Stimulated activated CD4-positive, alpha-beta T cell treated with anti-CD3 and anti-CD28 coated beads, Interleukin-12 subunit alpha, Interleukin-12 subunit beta, amount 100 ng/mL, for 48 hours (primary cell): ENCODE results near the gene SF3A1.
"Not testable (repeated sequence)": the region's sequence is repeated elsewhere in the genome, so short reads cannot be mapped to it uniquely, and the experiment has no call there.

ENCODE experiments used
- DNase-seq, 3 donors: peaks; one replicate each; pipeline ENCODE4 v3.0.0-alpha.2; 2020; ENCODE audit warnings: low read depth in 2 of 3, low spot score in 1 of 3

The SF3A1 gene, protein sequence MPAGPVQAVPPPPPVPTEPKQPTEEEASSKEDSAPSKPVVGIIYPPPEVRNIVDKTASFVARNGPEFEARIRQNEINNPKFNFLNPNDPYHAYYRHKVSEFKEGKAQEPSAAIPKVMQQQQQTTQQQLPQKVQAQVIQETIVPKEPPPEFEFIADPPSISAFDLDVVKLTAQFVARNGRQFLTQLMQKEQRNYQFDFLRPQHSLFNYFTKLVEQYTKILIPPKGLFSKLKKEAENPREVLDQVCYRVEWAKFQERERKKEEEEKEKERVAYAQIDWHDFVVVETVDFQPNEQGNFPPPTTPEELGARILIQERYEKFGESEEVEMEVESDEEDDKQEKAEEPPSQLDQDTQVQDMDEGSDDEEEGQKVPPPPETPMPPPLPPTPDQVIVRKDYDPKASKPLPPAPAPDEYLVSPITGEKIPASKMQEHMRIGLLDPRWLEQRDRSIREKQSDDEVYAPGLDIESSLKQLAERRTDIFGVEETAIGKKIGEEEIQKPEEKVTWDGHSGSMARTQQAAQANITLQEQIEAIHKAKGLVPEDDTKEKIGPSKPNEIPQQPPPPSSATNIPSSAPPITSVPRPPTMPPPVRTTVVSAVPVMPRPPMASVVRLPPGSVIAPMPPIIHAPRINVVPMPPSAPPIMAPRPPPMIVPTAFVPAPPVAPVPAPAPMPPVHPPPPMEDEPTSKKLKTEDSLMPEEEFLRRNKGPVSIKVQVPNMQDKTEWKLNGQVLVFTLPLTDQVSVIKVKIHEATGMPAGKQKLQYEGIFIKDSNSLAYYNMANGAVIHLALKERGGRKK

DNA sequence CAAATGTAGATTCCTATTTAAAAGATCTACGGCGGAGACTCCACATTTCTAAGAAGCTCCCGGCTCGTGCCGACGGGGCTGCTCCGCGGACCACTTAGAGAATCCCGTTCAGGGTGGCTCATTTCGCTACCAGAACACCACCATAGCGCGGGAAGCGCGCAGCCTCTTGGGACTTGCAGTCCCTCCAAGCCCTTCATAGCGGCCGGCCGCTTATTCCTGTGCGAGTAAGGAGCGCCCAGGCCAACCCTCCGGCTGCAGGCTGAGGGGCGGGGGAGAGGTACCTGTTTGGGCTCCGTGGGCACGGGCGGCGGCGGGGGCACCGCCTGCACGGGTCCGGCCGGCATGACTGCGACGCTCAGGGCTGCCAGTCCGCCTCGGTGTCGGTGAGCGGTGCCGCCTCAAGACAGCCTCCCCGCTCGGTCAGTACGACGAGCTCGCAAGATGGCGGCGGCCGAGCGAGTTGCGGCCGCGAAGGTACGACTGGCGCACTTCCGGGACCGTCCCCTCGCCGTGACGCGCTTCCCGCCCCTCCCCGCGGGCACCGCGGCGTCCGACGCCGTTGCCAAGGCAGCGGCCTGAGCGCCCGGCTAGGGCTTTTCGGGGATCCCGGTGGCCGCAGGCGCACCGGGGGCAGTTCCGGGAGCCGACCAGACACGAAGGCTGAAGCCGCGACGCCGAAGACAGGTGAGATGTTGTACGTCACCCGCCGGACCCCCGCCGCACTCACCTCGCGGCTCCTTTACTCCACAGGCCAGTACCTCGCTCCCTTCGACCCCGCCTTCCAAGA, at the start of gene SF3A1, which contains the start of gene CCDC157:
SF3A1 (minus strand) TSS at position 446 of the 787 bp plus-strand sequence; CDS start at position 344, 102 bp downstream.
CCDC157 (plus strand) TSS at position 559 of the 787 bp plus-strand sequence. CDS start 8,994 bp downstream, outside the sequence.
- DNase-seq: peak; percentile 75 to 86 (median 82)

DNA sequence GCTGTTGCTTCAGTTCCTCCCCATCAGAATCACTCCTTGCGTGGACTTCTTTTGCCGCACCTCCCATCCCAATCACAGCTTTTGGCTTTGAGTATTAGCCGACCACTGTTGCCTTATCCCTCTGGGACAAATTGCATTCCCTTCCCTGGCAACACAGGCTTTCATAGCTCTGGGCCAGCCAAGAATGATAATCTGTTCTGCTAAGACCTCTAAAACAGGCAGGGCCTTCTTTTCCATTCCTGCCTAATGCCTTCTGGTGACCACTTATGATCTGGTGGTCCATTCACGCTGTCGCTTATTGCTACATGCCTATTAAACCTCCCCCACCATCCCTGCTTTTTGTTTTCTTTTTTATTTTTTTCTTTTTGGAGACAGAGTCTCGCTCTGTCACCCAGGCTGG, 49.7 kb upstream of the SF3A1 start:
- no peak for DNase-seq

DNA sequence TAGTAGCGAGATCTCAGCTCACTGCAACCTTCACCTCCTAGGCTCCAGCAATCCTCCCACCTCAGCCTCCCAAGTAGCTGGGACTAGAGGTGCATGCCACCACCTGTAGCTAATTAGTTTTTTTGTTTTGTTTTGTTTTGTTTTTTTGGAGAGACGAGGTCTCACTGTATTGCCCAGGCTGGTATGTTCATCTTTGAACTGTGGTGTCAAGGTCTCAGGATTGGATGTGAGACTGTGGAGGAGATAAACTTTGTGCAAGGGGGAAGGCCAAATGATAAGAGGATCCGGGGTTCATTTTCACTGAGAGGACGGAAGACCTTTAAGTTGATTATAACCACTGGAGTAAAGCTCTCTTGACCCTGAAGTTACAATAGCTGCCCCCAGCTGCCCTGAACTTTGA, 49.0 kb upstream of the SF3A1 start:
- DNase-seq: no peak

DNA sequence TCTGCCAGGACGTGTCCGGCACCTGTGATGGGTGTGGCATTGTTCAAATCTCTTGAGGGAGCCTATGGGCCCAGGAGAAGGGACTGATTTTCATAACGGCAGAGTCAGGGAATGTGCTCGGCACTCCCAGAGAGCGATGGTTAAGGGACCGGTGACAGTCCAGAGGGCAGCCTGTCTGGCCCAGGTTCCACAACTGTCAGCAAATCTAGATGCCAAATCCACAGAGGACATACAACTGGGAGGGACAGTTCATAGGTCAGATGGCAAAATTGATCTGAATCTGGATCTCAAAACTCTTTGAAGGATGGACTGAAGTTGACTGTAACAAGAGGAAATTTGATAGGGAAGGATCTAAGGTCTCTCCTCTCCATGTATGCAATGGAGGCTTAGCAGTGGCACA, 47.6 kb upstream of the SF3A1 start:
- no peak for DNase-seq

GRCh38 chr22:30402766-30403104, 46.0 kb upstream of the SF3A1 start:
- not testable (repeated sequence) for DNase-seq

DNA sequence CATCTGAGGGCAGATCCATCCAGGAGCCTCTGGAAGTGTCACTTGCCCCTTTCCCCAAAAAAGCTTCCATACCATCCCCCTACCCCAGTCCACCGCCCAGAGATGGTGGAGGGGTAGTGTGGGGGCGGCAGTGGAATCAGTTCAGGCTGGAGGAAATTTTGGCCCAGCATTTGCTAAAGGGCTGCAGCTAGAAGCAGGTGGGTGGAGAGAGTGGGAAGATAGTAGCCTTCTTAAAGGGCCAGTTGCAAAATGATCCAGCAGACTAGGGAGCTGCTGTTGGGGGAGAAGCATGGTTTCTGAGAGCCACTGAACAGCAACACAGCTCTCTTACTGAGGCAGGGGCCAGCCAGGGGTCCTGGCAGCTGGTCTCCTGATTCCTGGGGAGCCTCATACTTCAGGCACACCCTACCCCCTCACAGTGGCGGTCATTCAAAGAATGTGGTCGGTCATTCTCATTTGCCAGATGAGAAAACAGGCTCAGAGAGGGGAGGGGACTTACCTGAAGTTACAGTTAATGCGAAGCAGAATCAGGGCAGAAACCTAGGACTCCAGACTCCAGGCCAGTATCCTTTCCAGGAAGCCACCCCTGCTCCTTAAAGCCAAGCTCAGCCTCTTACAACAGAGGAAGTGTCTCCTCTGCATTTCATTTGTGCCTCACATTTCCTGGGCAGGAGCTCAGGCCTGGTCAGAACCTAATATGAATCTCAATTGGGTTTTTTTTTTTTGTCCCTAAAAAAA, 45.5 kb upstream of the SF3A1 start:
- DNase-seq: no peak

DNA sequence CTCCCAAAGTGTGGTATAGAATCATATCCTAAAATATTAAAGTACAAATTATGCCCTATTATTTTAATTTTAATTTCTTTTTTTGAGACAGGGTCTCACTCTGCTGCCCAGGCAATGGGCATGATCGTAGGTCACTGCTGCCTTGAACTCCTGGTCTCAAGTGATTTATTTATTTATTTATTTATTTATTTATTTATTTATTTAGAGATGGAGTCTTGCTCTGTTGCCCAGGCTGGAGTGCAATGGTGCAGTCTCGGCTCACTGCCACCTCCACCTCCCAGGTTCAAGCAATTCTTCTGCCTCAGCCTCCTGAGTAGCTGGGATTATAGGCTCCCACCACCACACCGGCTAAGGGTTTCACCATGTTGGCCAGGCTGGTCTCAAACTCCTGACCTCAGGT, 44.3 kb upstream of the SF3A1 start:
- not testable (repeated sequence) for DNase-seq

- no peak for DNase-seq
Observed at GRCh38 chr22:30400159-30400558, 43.5 kb upstream of the SF3A1 start.

GRCh38 chr22:30399718-30400117, 43.0 kb upstream of the SF3A1 start:
- no peak for DNase-seq

GRCh38 chr22:30398685-30399680, 42.3 kb upstream of the SF3A1 start:
- DNase-seq: no peak

DNA sequence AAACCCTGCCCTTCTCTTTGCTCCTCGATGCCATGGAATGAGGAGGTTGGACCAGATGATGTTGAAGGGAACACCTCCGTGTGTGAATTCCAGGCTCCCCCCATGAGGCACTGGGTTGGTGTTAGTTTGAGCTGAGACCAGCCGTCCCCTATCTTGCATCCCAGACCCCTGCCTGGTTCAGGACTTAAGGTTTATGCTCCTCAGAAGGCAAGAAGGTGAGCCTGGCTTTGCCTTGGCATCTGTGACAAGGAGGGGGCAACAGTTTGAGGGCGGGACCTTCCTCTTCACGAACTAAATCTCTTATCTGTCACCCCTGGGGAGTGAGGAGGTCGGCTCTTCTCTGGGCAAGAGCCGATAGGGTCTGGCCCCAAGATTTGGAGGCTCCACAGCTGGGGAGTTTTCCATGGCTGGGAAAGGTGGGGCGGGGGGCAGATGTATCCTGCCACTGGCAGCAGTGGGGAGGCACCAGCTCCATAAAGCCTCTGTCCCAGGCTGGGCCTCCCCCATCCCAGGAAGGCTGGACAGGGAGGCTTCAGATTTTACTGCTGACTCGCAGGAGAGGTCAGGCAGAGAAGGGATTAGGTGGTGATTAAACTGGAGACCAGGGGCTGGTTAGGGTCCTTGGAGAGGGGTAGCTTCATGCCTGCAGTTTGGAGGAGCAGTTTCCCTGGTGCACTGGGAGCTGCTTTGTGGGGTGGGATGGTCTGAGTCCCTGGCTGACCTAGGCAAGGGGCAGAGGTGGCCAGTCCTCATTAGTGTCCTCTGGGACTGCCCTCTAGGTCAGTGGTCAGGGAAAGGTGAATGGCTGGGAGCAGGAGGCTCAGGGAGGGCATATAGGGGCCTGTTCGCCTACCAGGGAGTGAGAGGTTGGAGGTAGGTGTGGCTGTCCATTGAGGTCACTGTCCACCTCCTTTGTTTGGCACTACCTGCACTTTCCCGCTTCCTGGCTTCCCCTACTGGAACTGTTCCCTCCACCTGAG, 41.3 kb upstream of the SF3A1 start:
- no peak for DNase-seq

DNA sequence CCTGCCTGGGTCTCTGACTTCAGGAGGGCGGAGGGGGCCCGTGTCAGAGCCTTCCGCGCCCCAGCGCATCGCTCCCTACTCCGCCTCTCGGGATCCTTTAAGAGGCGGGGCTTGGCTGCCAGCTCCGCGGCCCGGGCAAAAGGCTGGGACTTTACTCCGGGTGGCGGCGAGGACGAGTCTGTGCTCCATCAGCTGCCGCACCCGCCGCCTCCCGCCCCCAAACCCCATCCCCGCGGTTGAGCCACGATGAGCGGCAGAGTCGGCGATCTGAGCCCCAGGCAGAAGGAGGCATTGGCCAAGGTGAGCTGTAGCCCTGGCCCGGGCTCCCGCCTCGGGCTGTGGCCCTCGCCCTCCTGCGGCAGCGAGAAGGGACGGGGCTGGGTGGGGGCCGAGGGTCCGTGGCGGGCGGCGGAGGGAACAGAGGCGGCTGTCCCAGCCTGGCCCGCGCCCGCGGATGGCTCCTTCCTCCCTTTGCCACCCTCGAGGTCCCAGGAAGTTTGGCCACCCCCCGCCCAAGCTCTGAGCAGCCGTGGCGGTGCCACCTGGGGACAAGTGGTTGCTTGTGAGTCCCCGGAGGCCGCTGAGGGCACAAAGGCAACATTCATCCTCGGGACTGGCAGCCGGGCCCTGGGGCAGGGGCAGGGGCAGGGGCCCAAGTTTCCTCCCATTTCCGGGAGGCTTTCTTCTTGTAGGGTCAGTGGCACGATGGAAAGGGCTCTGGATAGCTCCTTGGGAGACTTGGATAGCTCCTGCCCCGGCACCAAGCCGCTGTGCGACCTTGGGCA, 40.4 kb upstream of the SF3A1 start, which contains the start of gene SEC14L2:
SEC14L2 (plus strand) TSS at position 148 of the 785 bp plus-strand sequence; CDS start at position 247, 99 bp downstream.
- DNase-seq: peak; percentile 39 to 62 (median 53)

GRCh38 chr22:30393885-30394284, 37.2 kb upstream of the SF3A1 start:
- DNase-seq: no peak

DNA sequence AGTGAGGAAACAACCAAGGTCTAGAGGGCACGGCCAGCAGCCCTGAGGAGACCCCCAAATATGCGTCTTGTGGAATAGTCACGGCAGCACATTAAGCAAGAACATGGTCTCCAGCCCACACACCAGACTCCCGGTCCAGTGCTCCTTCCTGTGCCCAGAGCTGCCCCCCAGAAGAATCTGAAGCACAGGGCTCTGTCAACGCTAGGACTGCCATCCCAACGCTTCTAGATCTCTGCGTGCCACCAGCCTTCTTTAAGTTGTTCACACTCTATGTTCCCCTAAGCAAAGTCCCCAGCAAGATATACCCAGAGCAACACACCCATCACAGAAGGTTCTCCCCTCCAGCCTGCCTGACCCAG, 36.6 kb upstream of the SF3A1 start:
- no peak for DNase-seq

GRCh38 chr22:30392661-30393321, 36.1 kb upstream of the SF3A1 start:
- DNase-seq: no peak

DNA sequence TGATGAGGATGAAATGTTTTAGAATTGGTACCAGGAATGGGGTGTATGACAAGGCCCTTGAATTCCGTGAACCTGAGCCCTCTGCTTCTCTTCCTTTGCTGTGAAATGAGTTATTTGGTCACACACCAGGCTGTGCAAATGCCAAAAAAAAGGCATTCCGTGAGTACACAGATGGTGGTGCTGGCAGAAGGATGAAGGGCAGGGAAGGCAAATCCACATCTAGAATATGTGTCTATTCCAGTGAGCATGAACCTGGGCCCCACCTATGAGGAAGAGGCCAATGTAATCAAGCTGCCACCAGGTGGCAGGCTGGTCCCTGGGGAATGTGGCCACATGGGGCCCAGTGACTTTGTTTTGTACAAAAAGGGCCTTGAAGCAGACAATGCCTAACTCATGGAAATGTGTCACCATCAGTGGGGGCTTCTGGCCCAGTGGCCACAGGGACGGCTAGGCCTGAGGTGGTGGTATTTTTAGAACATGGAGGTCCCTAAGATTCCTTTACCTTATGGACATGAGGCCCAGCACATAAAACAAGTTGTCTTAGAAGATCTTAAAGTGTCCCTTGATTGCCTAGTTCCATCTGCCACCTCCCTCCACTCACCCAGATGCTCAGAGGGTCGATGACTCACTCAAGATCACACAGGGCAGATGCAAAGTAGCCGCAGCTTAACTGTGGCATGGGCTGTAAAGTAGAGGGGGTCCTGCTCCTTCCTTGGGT, 34.4 kb upstream of the SF3A1 start:
- DNase-seq: peak; percentile 65 to 76 (median 74)
